ENCODE data around the gene ACOT2. TPM values are rescaled to one million over a fixed set of nuclear protein-coding genes. Genes with fewer than 3 reads are reported as not detected.
"Not testable (repeated sequence)": the region's sequence is repeated elsewhere in the genome, so short reads cannot be mapped to it uniquely, and the experiment has no call there.

ACOT2 gene
- total RNA-seq, 1 donor from 2014 or later, result 48.5 TPM

DNA sequence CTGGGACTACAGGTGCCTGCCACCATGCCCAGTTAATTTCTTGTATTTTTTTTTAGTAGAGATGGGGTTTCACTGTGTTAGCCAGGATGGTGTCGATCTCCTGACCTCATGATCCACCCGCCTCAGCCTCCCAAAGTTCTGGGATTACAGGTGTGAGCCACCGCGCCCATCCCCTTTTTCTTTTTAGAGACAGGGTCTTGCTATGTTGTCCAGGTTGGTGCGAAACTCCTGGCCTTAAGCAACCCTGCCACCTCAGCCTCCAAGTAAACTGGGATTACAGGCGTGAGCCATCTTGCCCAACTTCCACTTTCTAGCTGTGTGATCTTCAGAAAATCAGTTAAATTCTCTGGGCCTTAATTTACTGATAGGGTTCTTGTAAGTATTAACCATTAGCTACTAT lies 2.1 kb upstream of the ACOT2 start:
- not testable (repeated sequence) for H3K27me3 Mint-ChIP-seq (ENCODE audit: low read depth); H3K36me3 Mint-ChIP-seq (ENCODE audit: low read depth); H3K4me3 Mint-ChIP-seq (ENCODE audit: unreplicated experiment); H3K27ac Mint-ChIP-seq (ENCODE audit: unreplicated experiment); DNase-seq (ENCODE audit: low spot score)
- peaks cover 32% of the 10 kb centered on the region for H3K4me1 Mint-ChIP-seq (ENCODE audit: low read depth)
- peaks cover 11% of the 10 kb centered on the region for H3K9me3 Mint-ChIP-seq (ENCODE audit: low read depth)

DNA sequence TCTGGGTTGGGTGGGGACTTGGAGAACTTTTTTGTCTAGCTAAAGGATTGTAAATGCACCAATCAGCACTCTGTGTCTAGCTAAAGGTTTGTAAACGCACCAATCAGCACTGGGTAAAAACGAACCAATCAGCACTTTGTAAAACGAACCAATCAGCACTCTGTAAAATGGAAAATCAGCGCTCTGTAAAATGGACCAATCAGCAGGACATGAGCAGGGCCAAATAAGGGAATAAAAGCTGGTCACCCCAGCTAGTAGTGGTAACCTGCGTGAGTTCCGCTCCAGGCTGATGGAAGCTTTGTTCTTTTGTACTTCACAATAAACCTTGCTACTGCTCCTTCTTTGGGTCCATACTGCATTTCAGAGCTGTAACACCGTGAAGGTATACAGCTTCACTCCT lies 1.7 kb upstream of the ACOT2 start:
- TF ChIP-seq, protein P1, sequence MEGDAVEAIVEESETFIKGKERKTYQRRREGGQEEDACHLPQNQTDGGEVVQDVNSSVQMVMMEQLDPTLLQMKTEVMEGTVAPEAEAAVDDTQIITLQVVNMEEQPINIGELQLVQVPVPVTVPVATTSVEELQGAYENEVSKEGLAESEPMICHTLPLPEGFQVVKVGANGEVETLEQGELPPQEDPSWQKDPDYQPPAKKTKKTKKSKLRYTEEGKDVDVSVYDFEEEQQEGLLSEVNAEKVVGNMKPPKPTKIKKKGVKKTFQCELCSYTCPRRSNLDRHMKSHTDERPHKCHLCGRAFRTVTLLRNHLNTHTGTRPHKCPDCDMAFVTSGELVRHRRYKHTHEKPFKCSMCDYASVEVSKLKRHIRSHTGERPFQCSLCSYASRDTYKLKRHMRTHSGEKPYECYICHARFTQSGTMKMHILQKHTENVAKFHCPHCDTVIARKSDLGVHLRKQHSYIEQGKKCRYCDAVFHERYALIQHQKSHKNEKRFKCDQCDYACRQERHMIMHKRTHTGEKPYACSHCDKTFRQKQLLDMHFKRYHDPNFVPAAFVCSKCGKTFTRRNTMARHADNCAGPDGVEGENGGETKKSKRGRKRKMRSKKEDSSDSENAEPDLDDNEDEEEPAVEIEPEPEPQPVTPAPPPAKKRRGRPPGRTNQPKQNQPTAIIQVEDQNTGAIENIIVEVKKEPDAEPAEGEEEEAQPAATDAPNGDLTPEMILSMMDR (IDR thresholded peaks at IDR 0.05), result no peak
- peaks cover 7% of the 10 kb centered on the region for H3K9me3 Mint-ChIP-seq (ENCODE audit: low read depth)
- no peaks in the 10 kb centered on the region for H3K27me3 Mint-ChIP-seq (ENCODE audit: low read depth)
- no peak overlapping the region for H3K27ac Mint-ChIP-seq (ENCODE audit: unreplicated experiment)
- peak overlapping the region; percentile 92 for H3K4me3 Mint-ChIP-seq (ENCODE audit: unreplicated experiment)
- peaks cover 8% of the 10 kb centered on the region for H3K36me3 Mint-ChIP-seq (ENCODE audit: low read depth)
- no peak for DNase-seq (ENCODE audit: low spot score)
- H3K4me1 Mint-ChIP-seq (ENCODE audit: low read depth), result peaks cover 32% of the 10 kb centered on the region

DNA sequence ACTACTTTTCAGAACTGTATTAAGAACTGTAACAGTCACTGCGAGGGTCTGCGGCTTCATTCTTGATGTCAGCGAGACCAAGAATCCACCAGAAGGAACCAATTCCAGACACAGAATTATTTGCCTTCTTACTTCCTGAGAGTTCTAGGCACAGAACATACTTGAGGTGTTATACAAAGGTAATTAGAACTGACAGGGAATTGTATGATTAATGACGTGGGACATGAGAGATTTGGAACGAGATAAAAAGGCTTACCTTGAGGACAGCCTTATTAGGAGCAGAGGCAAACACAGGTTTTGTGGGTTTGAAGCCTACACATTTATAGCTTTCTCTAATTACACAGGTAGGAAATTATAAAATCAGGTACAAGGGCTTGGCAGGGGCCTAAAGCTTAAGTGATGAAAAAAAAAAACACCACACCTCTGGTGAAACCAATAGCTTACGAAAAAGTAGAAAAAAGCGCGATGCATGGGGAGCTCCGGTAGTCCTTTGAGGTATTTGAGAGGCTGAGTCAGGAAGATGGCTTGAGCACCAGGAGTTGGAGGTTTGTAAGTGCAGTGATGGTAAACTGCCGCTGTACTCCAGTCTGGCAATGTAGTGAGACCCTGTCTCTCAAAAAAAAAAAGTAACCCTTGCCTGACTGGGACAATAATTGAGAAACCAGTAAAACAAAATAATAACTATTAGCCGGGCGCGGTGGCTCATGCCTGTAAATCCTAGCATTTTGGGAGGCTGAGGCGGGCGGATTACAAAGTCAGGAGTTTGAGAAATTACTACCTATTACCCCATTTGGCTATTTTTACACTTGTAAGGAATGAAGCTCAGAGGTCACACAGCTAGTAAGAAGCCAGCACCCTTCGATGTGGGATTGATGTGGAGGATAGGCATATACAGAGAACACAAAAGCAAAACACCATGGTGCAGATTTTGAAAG lies 795 bp upstream of the ACOT2 start:
- TF ChIP-seq, protein P1 (IDR thresholded peaks at IDR 0.05), result no peak
- Mint-ChIP-seq H3K4me3 (ENCODE audit: unreplicated experiment) (peak overlapping the region; percentile 92), H3K4me1 (ENCODE audit: low read depth) (peaks cover 32% of the 10 kb centered on the region), H3K9me3 (ENCODE audit: low read depth) (no peaks in the 10 kb centered on the region), H3K36me3 (ENCODE audit: low read depth) (peaks cover 4% of the 10 kb centered on the region), H3K27ac (ENCODE audit: unreplicated experiment) (peak overlapping the region; percentile 95), H3K27me3 (ENCODE audit: low read depth) (no peaks in the 10 kb centered on the region)
- DNase-seq (ENCODE audit: low spot score), result no peak

DNA sequence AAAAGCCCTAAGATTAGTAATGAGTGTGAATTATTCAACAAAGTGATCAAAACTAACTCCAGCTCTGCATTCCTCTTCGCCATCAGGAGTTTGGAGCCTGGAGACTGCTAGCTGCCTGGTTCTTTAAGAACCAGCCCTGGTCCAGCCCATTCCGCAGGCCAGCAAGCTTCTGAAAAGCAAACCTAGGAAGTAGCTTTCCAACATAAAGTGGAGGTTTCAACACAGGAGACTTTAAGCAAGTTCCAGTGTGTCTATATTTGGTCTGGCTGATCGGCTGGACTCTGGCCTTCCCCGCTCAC lies 178 bp upstream of the ACOT2 start:
- H3K36me3 Mint-ChIP-seq (ENCODE audit: low read depth); H3K27me3 Mint-ChIP-seq (ENCODE audit: low read depth); H3K9me3 Mint-ChIP-seq (ENCODE audit: low read depth); DNase-seq (ENCODE audit: low spot score): not testable (repeated sequence)
- TF ChIP-seq, protein P1 (IDR thresholded peaks at IDR 0.05), result peak; percentile 42
- H3K27ac Mint-ChIP-seq (ENCODE audit: unreplicated experiment), result peak overlapping the region; percentile 95
- H3K4me3 Mint-ChIP-seq (ENCODE audit: unreplicated experiment), result peak overlapping the region; percentile 92
- peaks cover 32% of the 10 kb centered on the region for H3K4me1 Mint-ChIP-seq (ENCODE audit: low read depth)

DNA sequence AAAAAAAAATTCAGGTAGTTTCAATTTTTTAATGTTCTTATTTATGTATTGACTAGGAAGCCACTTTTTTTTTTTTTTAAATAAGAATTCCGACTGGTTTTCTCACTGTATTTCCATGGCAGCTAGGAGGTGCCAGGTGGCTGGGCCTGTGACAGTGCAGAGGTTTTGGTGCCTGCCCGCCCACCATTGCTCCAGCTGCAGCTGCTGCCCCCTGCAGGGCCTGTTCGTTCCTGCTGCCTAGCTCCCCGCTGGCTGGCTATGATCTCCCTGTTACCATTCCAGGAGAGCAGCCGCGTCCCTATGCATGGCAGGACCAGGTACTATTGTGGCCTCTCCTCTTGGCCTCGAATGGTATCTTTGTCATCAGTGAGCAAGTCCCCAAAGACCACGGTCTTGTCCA lies 1.9 kb downstream of the ACOT2 start:
- not testable (repeated sequence) for H3K27me3 Mint-ChIP-seq (ENCODE audit: low read depth); H3K36me3 Mint-ChIP-seq (ENCODE audit: low read depth); DNase-seq (ENCODE audit: low spot score); H3K9me3 Mint-ChIP-seq (ENCODE audit: low read depth)
- TF ChIP-seq, protein P1 (IDR thresholded peaks at IDR 0.05), result peak; percentile 78
- H3K4me3 Mint-ChIP-seq (ENCODE audit: unreplicated experiment), result peak overlapping the region; percentile 92
- H3K27ac Mint-ChIP-seq (ENCODE audit: unreplicated experiment), result peak overlapping the region; percentile 92
- peaks cover 32% of the 10 kb centered on the region for H3K4me1 Mint-ChIP-seq (ENCODE audit: low read depth)

DNA sequence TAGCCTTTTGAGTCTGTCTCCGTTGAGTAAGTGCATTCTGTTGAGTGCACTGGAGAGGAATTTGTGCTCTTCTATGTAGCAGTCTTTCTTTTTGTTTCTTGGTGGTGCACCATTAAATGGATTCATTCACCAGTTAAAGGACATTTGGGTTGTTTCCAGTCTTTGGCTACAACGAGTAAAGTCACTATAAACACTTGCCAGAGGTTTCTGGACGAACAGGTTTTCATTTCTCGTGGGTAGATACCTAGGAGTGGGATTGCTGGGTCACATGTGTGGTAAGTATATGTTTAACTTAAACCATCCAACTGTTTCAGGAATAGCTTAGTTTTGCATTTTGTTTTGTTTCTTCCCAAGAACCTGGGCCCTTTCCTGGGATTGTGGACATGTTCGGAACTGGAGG lies 4.0 kb downstream of the ACOT2 start:
- H3K27ac Mint-ChIP-seq (ENCODE audit: unreplicated experiment); H3K27me3 Mint-ChIP-seq (ENCODE audit: low read depth); H3K9me3 Mint-ChIP-seq (ENCODE audit: low read depth); H3K4me3 Mint-ChIP-seq (ENCODE audit: unreplicated experiment); H3K36me3 Mint-ChIP-seq (ENCODE audit: low read depth); DNase-seq (ENCODE audit: low spot score): not testable (repeated sequence)
- H3K4me1 Mint-ChIP-seq (ENCODE audit: low read depth), result peaks cover 22% of the 10 kb centered on the region

DNA sequence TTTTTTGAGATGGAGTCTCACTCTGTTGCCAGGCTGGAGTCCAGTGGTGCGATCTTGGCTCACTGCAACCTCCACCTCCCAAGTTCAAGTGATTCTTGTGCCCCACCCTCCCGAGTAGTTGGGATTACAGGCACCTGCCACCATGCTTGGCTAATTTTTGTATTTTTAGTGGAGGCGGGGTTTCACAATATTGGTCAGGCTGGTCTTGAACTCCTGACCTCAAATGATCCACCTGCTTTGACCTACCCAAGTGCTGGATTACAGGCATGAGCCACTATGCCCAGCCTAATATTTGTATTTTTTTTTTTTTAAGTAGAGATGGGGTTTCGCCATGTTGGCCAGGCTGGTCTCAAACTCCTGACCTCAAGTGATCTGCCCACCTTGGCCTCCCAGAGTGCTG lies 4.7 kb downstream of the ACOT2 start:
- not testable (repeated sequence) for H3K9me3 Mint-ChIP-seq (ENCODE audit: low read depth); H3K4me3 Mint-ChIP-seq (ENCODE audit: unreplicated experiment); H3K27ac Mint-ChIP-seq (ENCODE audit: unreplicated experiment); H3K27me3 Mint-ChIP-seq (ENCODE audit: low read depth); DNase-seq (ENCODE audit: low spot score)
- H3K36me3 Mint-ChIP-seq (ENCODE audit: low read depth), result peaks cover 10% of the 10 kb centered on the region
- peaks cover 14% of the 10 kb centered on the region for H3K4me1 Mint-ChIP-seq (ENCODE audit: low read depth)

DNA sequence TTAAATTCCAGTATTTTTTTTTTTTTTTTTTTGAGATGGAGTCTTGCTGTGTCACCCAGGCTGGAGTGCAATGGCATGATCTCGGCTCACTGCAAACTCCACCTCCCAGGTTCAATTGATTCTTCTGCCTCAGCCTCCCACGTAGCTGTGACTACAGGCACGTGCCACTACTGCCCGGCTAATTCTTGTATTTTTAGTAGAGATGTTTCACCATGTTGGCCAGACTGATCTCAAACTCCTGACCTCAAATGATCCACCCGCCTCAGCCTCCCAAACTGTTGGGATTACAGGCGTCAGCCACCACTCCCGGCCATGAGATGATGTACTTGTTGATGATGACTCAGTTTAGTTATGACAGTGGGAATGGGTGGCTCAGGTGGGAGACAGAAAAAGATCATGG lies 5.2 kb downstream of the ACOT2 start:
- H3K9me3 Mint-ChIP-seq (ENCODE audit: low read depth); H3K27me3 Mint-ChIP-seq (ENCODE audit: low read depth); DNase-seq (ENCODE audit: low spot score); H3K4me3 Mint-ChIP-seq (ENCODE audit: unreplicated experiment); H3K27ac Mint-ChIP-seq (ENCODE audit: unreplicated experiment): not testable (repeated sequence)
- Mint-ChIP-seq H3K36me3 (ENCODE audit: low read depth) (peaks cover 10% of the 10 kb centered on the region), H3K4me1 (ENCODE audit: low read depth) (peaks cover 12% of the 10 kb centered on the region)
